GM12801 (cell line): Measurements from ENCODE around the gene ELK3.

Experiments
- CTCF ChIP-seq: IDR thresholded peaks from one replicate; pipeline ENCODE4 v1.5.1; 2011; ENCODE audit warnings: control low read depth; ENCODE audit not compliant: insufficient read length; ENCODE audit errors: extremely low read depth

ELK3 gene

GRCh38 chr12:96293093-96293492 lies 98.9 kb downstream of the ELK3 start:
- TF ChIP-seq CTCF = no peak

- no peak for TF ChIP-seq CTCF
Measured at GRCh38 chr12:96294831-96295230, 100.7 kb downstream of the ELK3 start.

GRCh38 chr12:96295532-96296160 lies 101.5 kb downstream of the ELK3 start:
- TF ChIP-seq CTCF = no peak

- no peak for TF ChIP-seq CTCF
Measured at GRCh38 chr12:96297504-96297903, 103.3 kb downstream of the ELK3 start.

GRCh38 chr12:96300064-96300463 lies 105.9 kb downstream of the ELK3 start:
- TF ChIP-seq CTCF = no peak

GRCh38 chr12:96301732-96302131 lies 107.6 kb downstream of the ELK3 start:
- no peak for TF ChIP-seq CTCF

GRCh38 chr12:96302687-96303310 lies 108.6 kb downstream of the ELK3 start:
- no peak for TF ChIP-seq CTCF
